GM18867 (cell line): ENCODE results near the gene FNBP1.

ENCODE experiments used
- ATAC-seq: cut with Tn5 transposase; IDR thresholded peaks from one replicate; pipeline ENCODE4 v1.9.1; 2021; ENCODE audit warnings: mild to moderate bottlenecking, moderate library complexity; ENCODE audit not compliant: unreplicated experiment

The FNBP1 gene

GRCh38 chr9:129929496-129930125, 113.4 kb downstream of the FNBP1 start:
- no peak for ATAC-seq

DNA sequence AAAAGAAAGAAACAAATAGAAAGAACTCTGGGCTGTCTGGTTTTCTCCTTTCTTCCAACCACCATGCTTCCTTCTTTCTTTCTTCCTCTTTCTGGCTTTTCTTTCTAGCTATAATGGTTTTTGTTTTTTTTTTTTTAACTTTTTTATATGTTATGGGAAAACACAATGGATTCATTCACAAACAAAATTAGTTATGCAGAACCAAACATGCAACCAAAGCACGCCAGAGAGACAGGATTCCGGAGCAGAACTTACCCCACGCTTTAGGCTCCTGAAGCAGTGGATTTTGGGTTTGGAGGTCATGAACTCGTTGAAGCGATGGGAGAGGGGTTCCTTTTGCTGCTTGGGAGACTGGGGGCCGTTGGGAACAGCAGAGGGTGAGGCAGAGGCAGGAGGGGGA, 119.4 kb downstream of the FNBP1 start:
- ATAC-seq = no peak

DNA sequence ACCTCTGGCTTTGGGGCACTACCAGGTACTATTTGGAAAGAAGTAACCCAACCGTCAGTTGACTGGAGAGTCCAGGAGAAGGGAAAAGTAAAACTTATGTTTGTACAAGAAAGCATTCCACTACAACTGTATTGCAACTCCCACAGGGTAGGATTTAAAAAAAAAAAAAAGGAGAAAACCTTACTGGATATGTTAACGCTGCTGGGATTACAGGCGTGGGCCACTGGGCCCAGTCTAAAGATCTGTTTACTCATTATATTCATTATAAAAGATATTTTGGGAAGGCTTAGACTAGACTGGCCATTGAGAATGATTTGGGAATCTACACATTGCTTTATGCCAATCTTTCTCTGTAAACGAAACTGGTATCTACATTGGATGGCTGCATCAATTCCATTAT, 121.1 kb downstream of the FNBP1 start:
- ATAC-seq = no peak

DNA sequence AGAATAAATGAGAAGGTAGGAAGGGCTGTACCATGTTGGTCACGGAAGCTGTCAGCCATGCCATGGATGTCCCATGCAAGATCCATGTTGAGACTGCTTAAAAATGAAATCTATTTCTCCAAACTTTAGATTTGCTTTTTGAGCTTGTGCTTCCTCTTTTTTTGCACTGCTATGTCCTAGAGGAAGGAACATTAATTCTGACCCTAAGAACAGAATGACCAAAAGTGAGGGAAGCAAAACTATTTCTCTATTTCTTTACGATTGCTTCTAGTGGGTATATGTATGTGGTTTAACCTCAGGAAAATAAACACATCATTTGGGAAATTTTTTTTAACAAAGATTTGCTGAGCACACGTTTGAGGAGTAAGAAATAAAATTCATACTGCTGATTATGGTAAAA, 123.1 kb downstream of the FNBP1 start:
- ATAC-seq = no peak

DNA sequence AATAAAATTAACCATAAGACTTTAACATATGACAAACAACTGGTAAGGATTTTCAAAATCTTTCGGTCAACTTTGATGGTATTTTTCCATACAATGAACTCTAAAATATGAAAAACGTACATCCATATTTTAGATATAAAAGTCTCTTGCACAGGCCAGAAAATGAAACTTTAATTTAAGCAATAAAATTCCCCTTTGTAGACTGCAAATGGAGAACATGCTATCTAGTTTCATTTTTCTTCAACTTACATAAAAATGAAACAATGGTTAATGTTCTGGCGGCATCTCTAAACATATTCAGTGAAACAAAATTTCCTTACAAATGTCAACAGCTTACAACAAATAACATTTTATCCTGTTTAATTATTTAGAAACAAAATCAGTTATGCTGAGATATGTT, 123.7 kb downstream of the FNBP1 start:
- no peak for ATAC-seq

GRCh38 chr9:129918296-129918950, 124.6 kb downstream of the FNBP1 start:
- ATAC-seq = no peak

DNA sequence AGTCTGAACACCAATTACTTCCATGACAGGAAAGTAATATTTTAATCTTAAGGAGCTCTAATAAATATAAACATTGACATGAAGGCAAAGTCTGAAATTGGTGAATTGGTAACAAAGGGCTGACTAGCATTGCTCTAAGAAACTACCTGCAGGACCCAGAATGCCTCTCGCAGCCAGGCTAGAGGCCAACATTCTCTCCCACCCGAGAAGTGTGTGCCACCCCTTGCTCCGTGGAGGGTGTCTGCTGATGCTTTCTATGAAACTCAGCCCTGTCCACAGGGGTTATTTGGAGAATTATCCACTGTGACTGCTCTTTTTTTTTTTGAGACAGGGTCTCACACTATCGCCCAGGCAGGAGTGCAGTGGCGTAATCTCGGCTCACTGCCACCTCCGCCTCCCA, 126.3 kb downstream of the FNBP1 start:
- no peak for ATAC-seq

DNA sequence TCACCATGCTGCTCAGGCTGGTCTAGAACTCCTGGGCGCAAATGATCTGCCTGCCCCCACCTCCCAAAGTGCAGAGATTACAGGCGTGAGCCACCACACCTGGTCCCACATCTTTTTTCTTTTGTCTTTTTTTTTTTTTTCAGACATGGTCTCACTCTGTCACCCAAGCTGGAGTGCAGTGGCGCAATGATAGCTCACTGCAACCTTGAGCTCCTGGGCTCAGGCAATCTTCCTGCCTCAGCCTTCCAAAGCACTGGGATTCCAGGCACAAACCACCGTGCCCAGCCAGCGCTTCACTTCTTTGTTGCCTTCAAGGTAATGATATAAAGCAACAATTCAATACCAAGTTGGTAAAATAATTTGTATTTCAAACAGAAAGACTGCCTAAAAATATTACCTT, 128.9 kb downstream of the FNBP1 start:
- no peak for ATAC-seq

- no peak for ATAC-seq
These were observed 132.1 kb downstream of the FNBP1 start for GRCh38 chr9:129910628-129911567.

DNA sequence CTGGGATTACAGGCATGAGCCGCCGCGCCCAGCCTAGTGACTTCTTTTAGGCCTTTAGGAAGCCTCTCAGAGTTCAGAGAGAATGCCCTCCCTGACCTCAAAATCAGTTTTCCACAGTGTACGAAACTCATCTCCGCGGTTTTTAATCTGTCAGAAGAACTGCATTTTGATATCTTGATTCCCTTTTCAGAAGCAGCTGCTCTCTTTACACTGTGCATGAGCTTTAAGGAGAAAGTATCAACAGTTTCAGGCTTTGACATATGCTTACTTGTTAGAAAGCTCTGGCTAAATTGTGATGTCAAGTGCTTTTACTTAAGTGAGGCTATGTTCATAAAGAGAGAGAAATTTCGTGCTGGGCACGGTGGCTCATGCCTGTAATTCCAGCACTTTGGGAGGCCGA, 133.1 kb downstream of the FNBP1 start:
- no peak for ATAC-seq

- no peak for ATAC-seq
These were observed 134.1 kb downstream of the FNBP1 start for GRCh38 chr9:129908906-129909305.

DNA sequence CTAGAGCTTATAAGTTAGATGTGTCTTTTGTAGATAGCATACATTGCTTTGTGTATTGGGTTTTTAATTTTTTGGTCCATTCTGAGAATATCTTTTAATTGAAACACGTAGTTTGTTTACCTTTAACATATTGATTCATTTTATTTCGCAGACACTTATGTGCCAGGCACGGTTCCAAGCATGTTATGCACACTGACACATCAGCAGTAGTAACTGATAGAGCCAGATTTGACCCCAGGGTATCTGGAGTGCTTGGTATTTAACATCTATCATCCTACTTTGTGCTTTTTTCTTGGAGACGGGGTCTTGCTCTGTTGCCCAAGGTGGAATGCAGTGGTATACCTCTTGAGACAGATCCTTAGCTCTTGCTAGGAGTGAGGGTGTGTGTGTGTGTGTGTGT, 135.8 kb downstream of the FNBP1 start:
- no peak for ATAC-seq

- ATAC-seq = no peak
These were observed 136.7 kb downstream of the FNBP1 start for GRCh38 chr9:129906298-129906697.

GRCh38 chr9:129904734-129905133, 138.3 kb downstream of the FNBP1 start:
- ATAC-seq = no peak

DNA sequence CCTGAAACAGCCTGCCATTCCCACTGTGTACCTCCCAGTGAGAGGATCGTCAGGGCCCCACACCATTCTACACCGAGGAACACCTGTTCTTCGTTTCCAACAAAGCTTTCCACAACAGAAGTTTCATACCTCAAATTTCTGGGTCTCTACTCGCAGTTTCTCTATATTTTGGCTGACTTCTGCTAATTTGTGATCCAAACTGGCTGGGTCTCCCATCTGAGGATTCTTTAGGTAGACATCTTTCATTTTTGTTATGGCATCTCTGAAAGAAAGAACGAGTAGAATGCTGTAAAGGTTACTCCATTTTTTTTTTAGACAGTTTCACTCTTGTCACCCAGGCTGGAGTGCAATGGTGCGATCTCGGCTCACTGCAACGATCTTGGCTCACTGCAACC, 140.3 kb downstream of the FNBP1 start:
- no peak for ATAC-seq

DNA sequence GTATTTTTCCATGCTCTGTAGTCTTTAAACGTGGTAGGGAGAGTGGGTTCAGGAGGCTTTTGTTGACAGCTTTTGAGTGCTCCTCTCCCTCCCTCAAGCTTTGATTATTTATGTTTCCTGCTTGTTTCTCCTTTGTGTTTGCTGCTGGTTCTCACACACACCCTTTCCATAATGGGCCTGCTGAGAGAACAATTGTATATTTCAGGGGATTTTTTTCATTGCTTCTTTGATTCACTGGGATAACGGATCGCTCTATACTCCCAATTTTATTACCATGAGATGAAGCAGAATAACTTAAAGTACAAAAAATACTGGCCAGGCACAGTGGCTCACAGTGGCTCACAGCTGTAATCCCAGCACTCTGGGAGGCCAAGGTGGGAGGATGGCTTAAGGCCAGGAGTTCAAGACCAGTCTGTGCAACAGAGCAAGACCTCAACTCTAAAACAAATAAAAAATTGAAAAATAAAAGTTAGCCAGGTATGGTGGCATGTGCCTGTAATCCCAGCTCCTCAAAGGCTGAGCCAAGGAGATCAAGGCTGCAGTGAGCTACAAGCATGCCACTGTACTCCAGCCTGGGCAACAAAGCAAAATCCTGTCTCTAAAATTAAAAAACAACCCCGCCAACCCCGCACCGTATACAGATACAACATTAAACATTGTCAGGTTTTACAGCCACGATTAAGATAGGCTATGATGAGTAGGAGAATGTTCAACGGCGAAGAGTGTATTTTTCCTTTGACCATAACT, 140.8 kb downstream of the FNBP1 start:
- no peak for ATAC-seq

DNA sequence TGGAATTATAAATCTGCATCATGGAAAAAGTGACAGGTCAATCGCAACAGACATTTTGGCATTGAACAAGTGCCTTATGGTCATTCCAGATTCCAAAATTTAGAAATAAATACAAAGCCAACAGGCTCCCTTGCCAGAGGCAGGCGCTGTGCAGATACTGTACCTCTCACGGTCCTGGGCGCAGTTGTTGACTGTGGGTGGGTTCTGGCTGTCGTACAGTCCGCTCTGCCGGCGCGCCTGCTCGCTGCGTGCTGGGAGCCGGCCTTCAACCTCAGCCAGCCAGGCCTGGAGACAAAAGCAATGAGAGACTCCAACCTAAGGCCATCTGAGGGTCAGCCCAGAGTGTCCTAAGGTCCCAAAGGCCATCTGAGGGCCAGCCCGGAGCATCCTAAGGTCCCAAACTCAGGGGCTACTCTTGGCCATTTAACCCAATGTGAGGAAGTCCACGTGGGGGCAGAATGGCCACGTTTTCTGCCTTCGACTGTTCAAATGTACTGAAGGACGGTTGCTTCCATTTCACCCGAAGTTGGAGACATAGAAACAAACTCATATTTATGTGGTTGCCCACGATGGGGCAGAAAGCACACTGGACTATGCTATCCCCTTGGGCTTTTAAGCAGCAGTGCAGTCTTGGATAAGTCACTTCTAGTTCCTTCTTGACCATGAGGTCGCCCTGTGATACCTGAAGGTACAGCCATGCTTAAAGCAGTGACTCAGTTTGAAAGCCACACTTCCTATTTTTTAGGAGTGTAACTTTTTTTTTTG, 142.5 kb downstream of the FNBP1 start:
- peak; percentile 84 for ATAC-seq

DNA sequence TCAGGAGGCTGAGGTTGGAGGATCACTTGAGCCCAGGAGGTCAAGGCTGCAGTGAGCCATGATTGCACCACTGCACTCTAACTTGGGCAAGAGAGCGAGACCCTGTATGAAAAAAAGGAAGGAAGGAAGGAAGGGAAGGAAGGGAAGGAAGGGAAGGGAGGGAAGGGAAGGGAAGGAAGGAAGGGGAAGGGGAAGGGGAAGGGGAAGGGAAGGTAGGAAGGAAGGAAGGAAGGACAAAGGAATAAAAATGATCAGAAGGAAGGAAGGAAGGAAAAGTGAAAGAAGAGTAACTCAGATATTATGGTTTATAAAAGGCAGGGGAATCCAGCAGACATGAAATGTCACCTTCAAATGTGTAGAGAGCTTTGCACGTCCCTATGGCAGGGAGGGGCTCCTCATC, 143.4 kb downstream of the FNBP1 start:
- no peak for ATAC-seq

DNA sequence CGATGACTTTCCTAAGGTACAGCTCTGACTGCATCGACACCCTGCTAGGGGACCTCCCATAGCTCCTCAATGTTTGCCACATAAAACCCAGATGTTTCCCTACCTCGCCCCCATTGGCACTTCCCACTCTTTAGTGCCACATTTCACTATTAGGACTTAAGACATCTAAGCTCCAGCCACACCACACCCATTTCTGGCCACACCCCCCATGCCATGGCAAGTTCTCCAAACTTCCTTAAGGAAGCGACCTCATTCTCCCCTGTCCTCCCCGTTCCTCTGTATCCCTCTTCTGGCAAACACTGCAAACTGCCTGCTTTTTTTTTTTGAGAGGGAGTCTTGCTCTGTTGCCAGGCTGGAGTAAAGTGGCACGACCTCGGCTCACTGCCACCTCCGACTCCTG, 144.8 kb downstream of the FNBP1 start:
- no peak for ATAC-seq

DNA sequence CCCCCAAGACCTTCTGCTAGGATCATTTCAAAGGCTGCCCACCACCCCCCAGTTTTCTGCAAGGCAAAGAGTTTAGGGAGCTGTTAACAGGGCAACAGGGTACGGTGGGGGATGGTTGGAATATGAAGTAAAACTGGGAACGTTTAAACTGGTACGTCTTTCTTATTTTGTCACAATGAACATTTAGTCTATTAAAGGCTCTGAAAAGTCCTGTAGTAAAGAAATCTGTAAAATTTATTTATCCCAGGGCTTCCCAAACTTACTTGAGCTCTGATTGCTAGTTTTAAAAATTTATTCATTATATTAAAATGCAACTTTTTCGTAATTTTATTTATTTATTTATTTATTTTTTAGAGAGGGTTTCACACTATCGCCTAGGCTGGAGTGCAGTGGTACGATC, 145.7 kb downstream of the FNBP1 start:
- no peak for ATAC-seq
